Inflammatory macrophage treated with lipopolysaccharide for 4 hours (primary cell): ENCODE results near the gene SMAD2.

Experiments
- DNase-seq: peaks from one replicate; pipeline ENCODE4 v3.0.0-alpha.2; 2020

Gene SMAD2

DNA sequence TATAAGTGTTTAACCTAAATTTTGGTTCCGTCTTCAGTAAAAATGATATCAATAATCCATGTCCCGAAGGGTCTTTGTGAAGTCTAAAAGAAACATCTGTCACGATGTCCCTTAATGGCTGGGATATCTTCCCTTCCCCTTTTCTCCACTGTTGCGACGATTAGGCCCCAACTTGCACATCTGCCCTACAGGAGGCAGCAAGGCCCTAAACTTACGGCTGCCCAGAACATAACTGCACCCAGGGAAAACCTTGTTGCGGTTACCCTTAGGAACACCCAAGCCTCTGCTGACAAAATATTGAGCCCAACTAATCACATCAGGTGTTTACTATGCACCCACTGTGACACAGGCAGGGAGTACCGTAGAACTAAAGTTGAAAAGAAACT lies 1.3 kb upstream of the SMAD2 start:
- peak; percentile 58 for DNase-seq

DNA sequence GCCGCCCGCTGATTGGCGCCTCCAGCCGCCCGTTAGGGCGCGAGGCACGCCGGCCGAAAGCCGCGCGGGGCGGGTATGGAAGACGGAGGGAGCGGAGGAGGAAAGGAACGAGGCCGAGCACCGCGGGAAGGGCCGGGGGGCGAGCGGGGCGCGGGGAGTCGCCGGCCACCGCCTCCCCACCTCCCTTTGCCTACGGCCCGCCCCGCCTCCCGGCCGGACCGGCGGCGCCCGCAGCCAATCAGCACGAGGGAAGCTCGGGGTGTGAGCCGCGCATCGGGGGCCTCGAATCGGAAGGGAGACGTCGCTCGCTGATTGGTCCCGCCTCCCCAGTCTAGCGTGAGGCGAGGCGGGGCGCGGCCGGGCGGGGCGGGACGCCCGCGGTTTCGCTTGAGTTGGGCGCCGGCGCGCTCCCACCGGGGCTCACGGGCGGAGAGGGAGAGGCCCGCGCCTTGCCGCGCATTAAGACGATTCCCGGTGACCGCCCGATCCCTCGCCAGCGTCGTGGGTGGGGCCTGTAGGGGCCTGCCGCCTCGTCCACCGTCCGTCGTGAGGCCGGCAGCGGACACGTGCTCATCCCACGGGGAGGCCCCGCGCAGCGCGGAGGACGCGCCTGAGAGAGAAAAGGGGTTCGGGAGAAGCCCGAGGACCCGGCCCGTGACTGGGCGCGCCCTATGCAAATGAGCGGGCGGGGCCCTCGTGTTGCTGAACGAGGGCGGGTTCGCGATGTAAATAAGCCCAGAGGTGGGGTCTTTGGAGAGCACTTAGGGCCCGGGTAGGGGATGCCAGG lies 665 bp upstream of the SMAD2 start:
- DNase-seq = peak; percentile 97

DNA sequence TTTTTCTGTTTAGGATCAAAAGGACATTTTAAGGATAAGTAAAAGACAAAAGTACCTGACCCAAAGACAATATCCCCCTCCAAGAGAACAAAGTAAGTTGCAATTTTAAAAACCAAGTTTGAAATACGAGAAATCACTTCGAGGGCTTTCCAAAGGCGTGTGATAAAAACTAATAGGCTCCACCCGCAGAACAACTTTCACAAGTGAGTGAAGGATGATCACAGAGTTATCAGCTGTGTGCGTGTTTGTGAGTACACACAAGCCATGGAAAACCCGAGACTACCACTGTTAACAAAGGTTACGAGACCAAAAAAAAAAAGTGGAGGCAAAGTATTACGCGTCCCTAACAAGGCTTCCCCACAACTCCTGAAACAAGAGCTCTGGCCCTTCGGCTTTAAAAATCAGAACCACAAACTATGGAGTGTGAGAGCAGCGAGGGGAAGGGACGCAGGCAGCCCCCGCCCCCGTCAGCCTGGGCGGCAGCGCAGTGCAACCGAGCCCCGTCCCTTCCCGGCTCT lies 719 bp downstream of the SMAD2 start:
- DNase-seq = peak; percentile 81

DNA sequence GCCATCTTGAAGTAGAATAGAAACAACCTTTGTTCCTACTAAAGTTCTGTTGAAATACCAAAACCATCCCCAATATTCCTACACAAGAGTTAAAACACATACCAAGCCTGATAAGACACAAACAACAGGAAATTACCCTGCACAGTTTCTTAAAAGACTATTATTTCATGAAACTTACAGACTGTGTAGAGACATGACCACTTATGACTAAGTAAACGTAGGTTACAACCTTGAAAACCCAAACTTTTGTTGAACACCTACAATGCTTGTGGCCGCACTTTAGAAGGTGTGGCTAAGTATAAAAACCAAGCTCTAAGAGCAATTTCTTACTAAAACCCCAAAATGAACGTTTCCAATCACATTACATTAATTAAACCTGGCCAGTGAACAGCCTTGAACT lies 2.0 kb downstream of the SMAD2 start:
- DNase-seq = no peak

- no peak for DNase-seq
Measured at GRCh38 chr18:47926101-47926850, 4.2 kb downstream of the SMAD2 start.

- DNase-seq = no peak
Measured at GRCh38 chr18:47919916-47920315, 10.5 kb downstream of the SMAD2 start.

DNA sequence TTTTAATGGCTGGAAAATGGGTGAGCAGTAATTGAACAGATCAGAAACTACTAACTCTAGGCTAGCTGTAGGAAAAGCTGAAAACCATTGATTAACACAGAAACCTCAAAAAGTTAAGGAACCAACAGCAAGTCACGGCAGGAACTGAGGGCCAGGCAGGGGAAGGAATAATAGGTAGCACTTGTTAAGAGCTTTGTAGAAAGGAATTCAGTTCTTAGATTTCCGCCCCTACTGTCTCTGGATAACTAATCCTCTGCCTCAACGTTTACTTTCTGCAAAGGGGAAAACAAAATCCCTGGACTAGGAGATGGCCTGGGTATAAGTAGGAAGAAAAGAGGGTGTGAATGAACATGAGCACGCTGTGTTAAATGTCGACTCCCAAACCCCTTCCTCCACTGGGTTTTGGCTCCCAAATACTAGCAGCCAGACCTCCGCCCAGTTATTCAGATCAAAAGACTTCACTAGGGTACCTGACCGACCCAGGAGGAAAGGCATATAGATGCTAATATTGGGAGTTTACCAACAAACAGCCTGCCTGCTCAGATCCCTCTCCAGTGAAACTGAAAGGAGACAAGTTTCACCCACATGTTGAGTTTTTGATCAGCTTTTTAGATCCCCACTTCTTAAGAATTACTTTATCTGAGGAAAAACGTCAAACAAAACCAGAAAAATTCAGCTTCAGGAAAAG lies 12.4 kb downstream of the SMAD2 start:
- peak; percentile 15 for DNase-seq

DNA sequence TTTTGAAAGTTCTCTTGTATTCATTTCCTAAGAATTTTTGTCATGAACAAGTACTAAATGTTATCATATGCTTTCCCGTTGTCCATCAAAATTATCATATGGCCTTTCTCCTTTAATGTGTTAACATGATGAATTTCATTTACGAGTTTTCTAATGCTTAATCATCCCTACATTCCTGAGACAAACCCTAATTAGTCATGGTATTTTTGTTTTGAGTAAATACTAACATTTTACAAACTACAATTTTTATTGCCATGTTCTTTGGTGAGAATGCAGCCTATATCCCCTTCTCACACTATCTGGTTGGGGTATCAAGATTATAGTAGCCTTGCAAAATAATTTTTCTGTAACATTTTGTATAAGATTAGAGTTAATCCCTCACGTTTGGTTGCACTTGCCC lies 14.5 kb downstream of the SMAD2 start:
- DNase-seq = no peak

GRCh38 chr18:47915229-47915628 lies 15.2 kb downstream of the SMAD2 start:
- DNase-seq = no peak

DNA sequence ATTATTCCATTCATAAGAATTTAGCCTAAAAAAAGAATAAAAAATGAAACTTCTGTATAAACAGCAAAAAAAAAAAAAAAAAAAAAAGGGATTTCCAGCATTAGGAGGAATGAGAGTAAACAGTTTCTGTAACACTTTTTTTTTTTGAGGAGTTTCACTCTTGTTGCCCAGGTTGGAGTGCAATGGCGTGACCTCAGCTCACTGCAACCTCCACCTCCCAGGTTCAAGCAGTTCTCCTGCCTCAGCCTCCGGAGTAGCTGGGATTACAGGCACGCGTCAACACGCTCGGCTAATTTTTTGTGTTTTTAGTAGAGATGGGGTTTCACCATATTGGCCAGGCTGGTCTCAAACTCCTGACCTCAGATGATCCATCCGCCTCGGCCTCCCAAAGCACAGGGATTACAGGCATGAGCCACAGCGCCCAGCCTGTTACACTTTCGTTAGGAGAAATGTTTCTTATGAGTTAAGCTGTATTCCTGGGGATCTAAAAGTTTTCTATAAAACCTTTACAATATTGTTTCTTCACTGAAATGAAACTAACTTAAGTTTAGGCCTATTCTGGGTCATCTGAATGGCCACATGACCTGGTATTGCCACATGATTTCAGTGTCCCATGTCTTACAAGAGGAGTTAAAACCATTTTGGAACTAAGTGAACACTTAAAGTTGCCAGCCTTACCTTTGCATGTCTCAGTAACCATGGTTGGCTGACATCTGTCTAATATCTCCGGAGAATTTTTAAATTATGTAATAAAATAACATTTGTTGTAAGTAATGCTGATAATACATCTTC lies 17.5 kb downstream of the SMAD2 start:
- peak; percentile 73 for DNase-seq

GRCh38 chr18:47912343-47912742 lies 18.1 kb downstream of the SMAD2 start:
- DNase-seq = peak; percentile 21

DNA sequence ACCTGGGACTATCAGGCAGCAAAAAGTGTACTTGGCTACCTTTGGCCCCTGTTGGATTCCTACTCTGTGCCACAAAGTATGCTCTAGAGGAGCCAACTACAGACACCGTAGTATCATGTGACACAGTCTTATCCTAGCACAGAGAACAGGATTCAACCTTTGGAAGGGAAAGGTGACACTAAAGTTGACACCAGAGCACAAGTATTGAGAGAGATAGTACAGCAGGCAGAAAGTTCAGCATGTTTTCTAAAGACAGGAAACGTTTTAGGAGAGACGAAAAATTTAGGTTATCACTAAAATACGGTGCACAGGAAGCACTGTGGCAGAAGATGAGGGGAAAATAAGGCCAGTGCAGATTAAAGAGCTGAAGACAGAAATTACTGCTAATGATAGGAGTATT lies 18.6 kb downstream of the SMAD2 start:
- no peak for DNase-seq

DNA sequence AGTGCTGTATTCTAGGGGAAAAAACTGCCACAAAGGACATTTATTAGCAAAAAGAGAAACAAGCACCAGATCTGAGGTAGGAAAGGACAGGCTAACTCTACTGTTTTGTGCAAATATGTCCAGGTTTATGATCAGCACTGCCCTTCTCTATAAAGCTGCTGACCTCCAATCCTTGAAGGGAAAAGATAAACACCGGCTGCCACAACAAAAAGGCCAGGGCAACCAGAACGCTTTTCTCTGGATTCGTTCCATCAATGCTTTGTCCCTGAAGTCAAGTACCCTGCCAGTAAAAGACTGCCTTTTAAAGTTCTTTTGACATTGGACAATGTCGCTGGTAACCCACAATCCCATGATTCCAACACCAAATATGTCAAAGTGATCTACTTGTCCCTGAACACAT lies 21.0 kb downstream of the SMAD2 start:
- DNase-seq = no peak

DNA sequence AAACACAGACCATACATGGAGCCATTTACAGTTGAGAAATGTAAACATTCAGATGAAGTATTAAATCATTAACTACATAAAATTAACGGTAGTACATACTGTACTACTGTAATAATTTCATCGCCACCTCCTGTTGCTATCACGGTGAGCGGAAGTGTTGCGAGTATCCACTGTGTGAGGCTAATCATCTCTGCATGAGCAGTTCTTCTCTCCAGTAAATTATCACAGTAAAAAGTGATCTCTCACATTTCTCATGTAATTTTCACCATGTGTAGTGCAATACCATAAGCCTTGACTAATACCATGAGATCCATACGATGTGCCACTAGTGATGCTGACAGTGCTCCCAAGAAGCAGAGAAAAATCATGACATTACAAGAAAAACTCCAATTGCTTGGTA lies 21.9 kb downstream of the SMAD2 start:
- DNase-seq = no peak

GRCh38 chr18:47906408-47906807 lies 24.1 kb downstream of the SMAD2 start:
- DNase-seq = no peak

- DNase-seq = no peak
Measured at GRCh38 chr18:47903809-47904208, 26.6 kb downstream of the SMAD2 start.

DNA sequence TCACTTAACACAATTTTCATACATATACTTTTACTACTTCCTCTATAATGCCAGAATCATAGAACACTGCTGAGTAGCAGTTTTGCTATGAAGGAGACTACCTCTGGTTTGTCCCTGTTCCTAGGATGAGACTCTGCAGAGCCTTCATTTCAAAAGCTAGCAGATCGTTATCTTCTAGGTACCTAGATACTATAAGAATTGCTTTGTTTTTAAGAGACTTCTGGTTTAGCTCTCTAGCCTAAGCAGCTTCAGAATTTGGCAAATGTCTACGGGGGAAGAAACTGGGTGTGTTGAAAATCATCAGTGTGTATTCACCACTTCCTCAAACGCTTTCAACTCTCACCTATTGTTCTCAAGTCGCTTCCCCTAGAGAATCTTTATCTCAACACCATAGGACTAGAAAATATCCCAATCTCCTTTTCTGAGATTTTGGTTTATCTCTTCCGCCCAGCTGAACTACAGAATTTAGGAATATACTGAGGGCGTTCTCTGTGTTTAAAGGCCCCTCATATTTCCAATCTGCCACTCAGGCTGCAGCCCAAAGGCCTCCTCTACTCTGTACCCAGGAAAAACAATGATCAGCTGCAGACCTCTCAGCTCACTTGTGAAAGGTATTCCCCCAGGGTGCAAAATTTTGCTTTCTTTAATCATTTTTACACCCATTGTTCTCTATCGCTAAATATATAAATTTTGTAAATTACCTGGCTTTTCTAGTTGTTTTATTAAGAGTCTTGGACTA lies 28.7 kb downstream of the SMAD2 start:
- DNase-seq = peak; percentile 54

GRCh38 chr18:47899107-47899840 lies 31.2 kb downstream of the SMAD2 start:
- no peak for DNase-seq

DNA sequence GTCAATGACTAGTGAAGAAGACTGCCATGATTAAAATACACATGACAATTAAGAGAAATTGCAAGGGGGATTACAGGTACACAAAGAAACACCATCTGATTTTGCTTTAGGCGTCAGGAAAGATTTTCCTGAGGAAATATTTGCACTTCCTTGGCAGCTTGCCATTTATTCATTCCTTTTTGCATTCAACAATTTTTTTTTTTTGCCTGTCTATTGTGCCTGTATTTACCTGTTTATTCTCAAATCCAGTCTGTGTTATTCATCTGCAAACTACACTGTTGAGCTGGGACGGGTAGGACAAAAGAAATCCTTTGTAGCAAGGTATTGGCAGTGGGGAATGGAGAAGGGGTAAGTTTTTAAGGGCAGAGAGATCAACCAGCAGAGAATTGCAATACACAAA lies 31.8 kb downstream of the SMAD2 start:
- no peak for DNase-seq

DNA sequence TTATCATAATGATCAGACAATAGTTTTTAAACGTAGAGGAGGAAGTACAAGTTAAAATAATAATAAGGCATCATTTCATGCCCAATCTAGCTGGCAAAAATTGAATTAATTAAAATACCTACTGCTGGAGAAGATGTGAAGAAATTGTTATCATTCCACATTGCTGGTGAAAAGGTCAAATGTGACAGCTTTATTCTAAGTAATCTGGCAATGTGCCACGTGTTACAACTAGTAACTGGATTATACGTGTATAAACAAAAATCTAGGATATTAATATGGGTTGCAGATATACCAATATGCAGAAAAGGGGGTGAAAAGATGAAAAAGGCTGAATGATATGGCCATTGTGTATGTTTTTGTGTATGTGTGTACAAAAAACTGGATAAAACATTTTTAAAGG lies 32.4 kb downstream of the SMAD2 start:
- DNase-seq = no peak

DNA sequence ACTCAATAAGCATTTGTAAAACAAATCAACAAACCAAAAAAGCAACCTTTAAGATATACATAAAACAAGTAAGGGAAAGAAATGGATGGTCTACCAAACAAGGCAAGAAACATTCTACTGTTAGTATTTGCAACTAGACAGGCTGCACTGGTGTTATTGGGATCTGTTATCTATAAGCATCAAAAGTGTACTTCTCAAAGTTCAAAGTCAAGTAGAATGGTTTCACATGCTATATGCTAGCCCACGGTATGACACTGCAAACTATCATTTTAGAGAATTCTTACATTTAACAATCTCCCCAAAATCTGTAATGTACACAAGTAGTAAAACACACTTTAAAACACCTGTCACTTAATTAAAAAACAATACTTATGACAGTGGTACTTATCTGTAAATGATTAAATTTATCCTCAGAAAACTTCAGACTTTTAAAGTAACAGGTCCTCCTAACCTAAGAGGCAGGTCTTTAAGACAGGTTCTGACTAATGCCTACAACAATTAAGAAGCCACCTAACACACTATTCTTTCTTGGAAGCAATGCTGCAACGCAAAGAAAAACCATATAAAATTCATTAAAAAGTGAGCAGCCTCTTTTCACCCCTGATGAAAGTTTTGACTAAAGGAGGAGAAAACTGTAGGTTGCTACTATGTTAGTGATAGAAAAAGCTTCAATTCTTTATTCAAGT lies 34.8 kb downstream of the SMAD2 start:
- no peak for DNase-seq
